Mucosa of descending colon (tissue), 3 donors: ENCODE results near the gene RALA. TPM values are rescaled to one million over a fixed set of nuclear protein-coding genes. Genes with fewer than 3 reads are reported as not detected.

Source experiments
- ATAC-seq: fragments of 200-7000 bp; cut with Tn5 transposase; one replicate; pipeline ENCODE4 v1.9.1; 2020; ENCODE audit warnings: mild to moderate bottlenecking, moderate library complexity
- DNase-seq, 3 donors: peaks; one replicate each; pipeline ENCODE4 v3.0.0-alpha.2; 2020
- H3K36me3 ChIP-seq: fragments of 200-600 bp; one replicate; pipeline ENCODE4 v1.8.0; 2021; ENCODE audit warnings: low read depth, mild to moderate bottlenecking
- H3K4me1 ChIP-seq: fragments of 200-600 bp; one replicate; pipeline ENCODE4 v1.8.0; 2021; ENCODE audit warnings: low read depth, mild to moderate bottlenecking
- H3K4me3 ChIP-seq: fragments of 200-600 bp; one replicate; pipeline ENCODE4 v1.8.0; 2021; ENCODE audit warnings: mild to moderate bottlenecking
- H3K9me3 ChIP-seq: fragments of 200-600 bp; one replicate; pipeline ENCODE4 v1.8.0; 2021; ENCODE audit warnings: mild to moderate bottlenecking
- intact Hi-C, 2 donors: fragments of 100-400 bp; cut with DNase I in 1 of 2; cut with micrococcal nuclease in 1 of 2; formaldehyde crosslinking; loops; one replicate each; pipeline versions ENCODE4 v1.11.0 to v1.11.1; 2022; cut with DNase I, micrococcal nuclease
- total RNA-seq, 3 donors: library from RNA; stranded (reverse); fragmentation: NEBNext Ultra II Directional in 2 of 3; extraction: Animal tissue kit (Norgen Biotek cat#: 25700) in 2 of 3; gene quantifications; one replicate each; pipeline versions ENCODE4 v1.2.1 to v1.2.4, GENCODE V29; 2021 to 2023
- TF ChIP-seq, protein P1 (sequence below): fragments of 200-600 bp; IDR thresholded peaks from one replicate; pipeline ENCODE4 v1.8.0; 2022; ENCODE audit warnings: antibody characterized with exemption, mild to moderate bottlenecking
- donor health status: DM: no; HTN: no; CAD: no; lungs with moderate emphysema.
- donor health status: DM: no; HTN: no; CAD: no.
- donor health status: DM: no; HTN: yes; CAD: no.

RALA gene
- total RNA-seq, 3 donors from 2014 or later, result 35.6 to 52.5 (median 50.3) TPM

GRCh38 chr7:39624442-39624807, 1.1 kb downstream of the RALA start:
- ATAC-seq (no peak), DNase-seq (peak in 1 of 3 donors; percentile 35)
- no peaks in the 10 kb centered on the region for H3K9me3 ChIP-seq
- intact Hi-C loops, result no loop called here
- peaks cover 11% of the 10 kb centered on the region for H3K4me1 ChIP-seq
- H3K36me3 ChIP-seq, result no peaks in the 10 kb centered on the region
- TF ChIP-seq, protein P1, sequence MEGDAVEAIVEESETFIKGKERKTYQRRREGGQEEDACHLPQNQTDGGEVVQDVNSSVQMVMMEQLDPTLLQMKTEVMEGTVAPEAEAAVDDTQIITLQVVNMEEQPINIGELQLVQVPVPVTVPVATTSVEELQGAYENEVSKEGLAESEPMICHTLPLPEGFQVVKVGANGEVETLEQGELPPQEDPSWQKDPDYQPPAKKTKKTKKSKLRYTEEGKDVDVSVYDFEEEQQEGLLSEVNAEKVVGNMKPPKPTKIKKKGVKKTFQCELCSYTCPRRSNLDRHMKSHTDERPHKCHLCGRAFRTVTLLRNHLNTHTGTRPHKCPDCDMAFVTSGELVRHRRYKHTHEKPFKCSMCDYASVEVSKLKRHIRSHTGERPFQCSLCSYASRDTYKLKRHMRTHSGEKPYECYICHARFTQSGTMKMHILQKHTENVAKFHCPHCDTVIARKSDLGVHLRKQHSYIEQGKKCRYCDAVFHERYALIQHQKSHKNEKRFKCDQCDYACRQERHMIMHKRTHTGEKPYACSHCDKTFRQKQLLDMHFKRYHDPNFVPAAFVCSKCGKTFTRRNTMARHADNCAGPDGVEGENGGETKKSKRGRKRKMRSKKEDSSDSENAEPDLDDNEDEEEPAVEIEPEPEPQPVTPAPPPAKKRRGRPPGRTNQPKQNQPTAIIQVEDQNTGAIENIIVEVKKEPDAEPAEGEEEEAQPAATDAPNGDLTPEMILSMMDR, result no peak
- H3K4me3 ChIP-seq, result peak overlapping the region; percentile 76

DNA sequence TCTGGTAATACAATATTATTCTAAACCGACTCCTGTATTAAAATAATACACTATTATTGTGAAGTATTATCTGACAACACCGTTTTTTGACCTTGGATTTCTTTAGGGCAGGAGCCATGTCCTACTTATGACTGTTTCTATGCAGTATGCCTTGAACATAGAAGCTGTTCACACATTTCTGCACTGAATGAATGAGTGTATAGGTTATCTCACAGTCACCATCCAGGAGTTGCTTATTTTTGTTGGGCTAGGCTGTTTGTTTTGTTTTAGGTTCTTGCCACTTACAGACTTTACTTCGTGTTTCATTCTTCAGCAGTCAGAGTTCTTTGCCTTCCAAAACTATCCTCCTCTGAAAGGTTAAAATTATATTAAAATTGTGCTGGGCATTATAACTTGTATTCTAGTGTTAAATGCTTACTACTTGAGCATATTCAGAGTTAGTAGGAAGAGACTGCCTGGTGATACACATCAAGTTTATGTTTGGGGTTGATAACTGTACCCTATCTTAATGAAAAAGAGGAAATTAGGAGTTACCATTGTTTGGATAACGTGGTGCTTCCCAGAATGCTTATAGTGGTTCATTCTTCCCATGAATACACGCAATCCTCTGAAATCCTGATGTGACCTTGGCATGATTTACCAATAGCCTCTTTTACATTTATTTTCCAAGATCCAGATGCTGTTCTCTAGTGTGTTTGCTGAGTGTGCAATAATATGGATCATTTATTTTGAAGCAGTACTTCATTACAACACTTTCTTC, 1.7 kb downstream of the RALA start:
- Histone ChIP-seq H3K36me3 (no peaks in the 10 kb centered on the region), H3K4me3 (no peak overlapping the region), H3K9me3 (no peaks in the 10 kb centered on the region), H3K4me1 (peaks cover 11% of the 10 kb centered on the region)
- intact Hi-C loops, result no loop called here
- DNase-seq (no peak), ATAC-seq (no peak)
- TF ChIP-seq, protein P1, result no peak

- TF ChIP-seq, protein P1, result no peak
- Histone ChIP-seq H3K36me3 (no peaks in the 10 kb centered on the region), H3K4me1 (peaks cover 3% of the 10 kb centered on the region), H3K4me3 (no peak overlapping the region), H3K9me3 (no peaks in the 10 kb centered on the region)
- no peak for DNase-seq
- intact Hi-C loops, result no loop called here
- no peak for ATAC-seq
Measured at GRCh38 chr7:39631736-39632308, 8.4 kb downstream of the RALA start.

GRCh38 chr7:39633563-39634477, 10.4 kb downstream of the RALA start:
- ATAC-seq, result no peak
- no peak for DNase-seq
- intact Hi-C loops, result no loop called here
- Histone ChIP-seq H3K4me1 (peaks cover 3% of the 10 kb centered on the region), H3K9me3 (no peaks in the 10 kb centered on the region), H3K4me3 (no peak overlapping the region), H3K36me3 (no peaks in the 10 kb centered on the region)
- TF ChIP-seq, protein P1, result no peak

GRCh38 chr7:39634478-39634805, 11.1 kb downstream of the RALA start:
- intact Hi-C loops, result no loop called here
- no peaks in the 10 kb centered on the region for H3K36me3 ChIP-seq
- H3K4me3 ChIP-seq, result no peak overlapping the region
- ATAC-seq (no peak), DNase-seq (no peak)
- TF ChIP-seq, protein P1, result no peak
- H3K9me3 ChIP-seq, result no peaks in the 10 kb centered on the region
- peaks cover 3% of the 10 kb centered on the region for H3K4me1 ChIP-seq
